Liver (tissue), 9 donors: ENCODE measurements around the gene PUS1. TPM values are rescaled to one million over a fixed set of nuclear protein-coding genes. Genes with fewer than 3 reads are reported as not detected.

ENCODE experiments used
- DNase-seq: peaks from one replicate; pipeline ENCODE4 v3.0.0-alpha.2; 2017; ENCODE audit warnings: low spot score
- H3K27ac ChIP-seq, 2 donors: one replicate each; pipeline ENCODE4 v1.7.0; 2013; ENCODE audit warnings: inconsistent platforms in 2 of 2, low read length in 2 of 2, control low read depth in 1 of 2, low read depth in 1 of 2, mild to moderate bottlenecking in 1 of 2
- H3K27me3 ChIP-seq, 4 donors: one replicate each; pipeline versions ENCODE4 v1.6.1 to v1.7.0; 2013; ENCODE audit warnings: low read length in 3 of 4, inconsistent platforms in 1 of 4, mild to moderate bottlenecking in 1 of 4, moderate library complexity in 1 of 4; ENCODE audit not compliant: control insufficient read depth in 4 of 4, insufficient read depth in 4 of 4
- H3K36me3 ChIP-seq, 4 donors: one replicate each; pipeline versions ENCODE4 v1.6.1 to v1.7.0; 2013; ENCODE audit warnings: low read length in 3 of 4, mild to moderate bottlenecking in 3 of 4, low read depth in 1 of 4, moderate library complexity in 1 of 4; ENCODE audit not compliant: control insufficient read depth in 4 of 4, insufficient read depth in 3 of 4
- H3K4me1 ChIP-seq, 4 donors: one replicate each; pipeline versions ENCODE4 v1.6.1 to v1.7.0; 2013; ENCODE audit warnings: low read length in 3 of 4, mild to moderate bottlenecking in 3 of 4, moderate library complexity in 1 of 4; ENCODE audit not compliant: control insufficient read depth in 4 of 4, insufficient read depth in 4 of 4
- H3K4me3 ChIP-seq, 3 donors: one replicate each; pipeline versions ENCODE4 v1.6.1 to v1.7.0; 2013; ENCODE audit warnings: low read length in 3 of 3, control low read depth in 1 of 3, low read depth in 1 of 3, mild to moderate bottlenecking in 1 of 3
- H3K9ac ChIP-seq, 2 donors: one replicate each; pipeline ENCODE4 v1.7.0; 2013; ENCODE audit warnings: low read length in 2 of 2, mild to moderate bottlenecking in 2 of 2, moderate library complexity in 2 of 2, control low read depth in 1 of 2, low read depth in 1 of 2
- H3K9me3 ChIP-seq, 4 donors: one replicate each; pipeline versions ENCODE4 v1.6.1 to v1.7.0; 2013; ENCODE audit warnings: low read length in 3 of 4; ENCODE audit not compliant: control insufficient read depth in 4 of 4
- ATF3 ChIP-seq: IDR thresholded peaks from 2 replicates; pipeline ENCODE4 v1.6.1; 2016; ENCODE audit warnings: antibody characterized with exemption
- EGR1 ChIP-seq, 2 donors: IDR thresholded peaks; 2 replicates each; pipeline ENCODE4 v1.6.1; 2016 to 2018; ENCODE audit warnings: antibody characterized with exemption in 2 of 2, low read depth in 2 of 2
- FOXA1 ChIP-seq: IDR thresholded peaks from 2 replicates; pipeline ENCODE4 v1.6.1; 2016; ENCODE audit warnings: antibody characterized with exemption
- FOXA2 ChIP-seq: IDR thresholded peaks from 2 replicates; pipeline ENCODE4 v1.6.1; 2016; ENCODE audit warnings: antibody characterized with exemption
- GABPA ChIP-seq, 2 donors: IDR thresholded peaks in 1 of 2; conservative IDR thresholded peaks in 1 of 2; 2 replicates each; pipeline ENCODE4 v1.6.1; 2016; ENCODE audit warnings: antibody characterized with exemption in 2 of 2, mild to moderate bottlenecking in 1 of 2, moderate library complexity in 1 of 2
- HNF4A ChIP-seq, 2 donors: conservative IDR thresholded peaks; 2 replicates each; pipeline ENCODE4 v1.6.1; 2016; ENCODE audit warnings: antibody characterized with exemption in 2 of 2, mild to moderate bottlenecking in 2 of 2
- HNF4G ChIP-seq: IDR thresholded peaks from 2 replicates; pipeline ENCODE4 v1.6.1; 2016; ENCODE audit warnings: antibody characterized with exemption
- JUND ChIP-seq, 2 donors: IDR thresholded peaks; 2 replicates each; pipeline ENCODE4 v1.6.1; 2016; ENCODE audit warnings: antibody characterized with exemption in 2 of 2
- NR2F2 ChIP-seq: IDR thresholded peaks from 2 replicates; pipeline ENCODE4 v1.6.1; 2016; ENCODE audit warnings: antibody characterized with exemption
- RAD21 ChIP-seq, 2 donors: IDR thresholded peaks; 2 replicates each; pipeline ENCODE4 v1.6.1; 2016; ENCODE audit warnings: antibody characterized with exemption in 2 of 2, mild to moderate bottlenecking in 2 of 2
- RXRA ChIP-seq, 2 donors: IDR thresholded peaks; 2 replicates each; pipeline ENCODE4 v1.6.1; 2017 to 2018; ENCODE audit warnings: antibody characterized with exemption in 2 of 2, mild to moderate bottlenecking in 1 of 2
- SP1 ChIP-seq: IDR thresholded peaks from 2 replicates; pipeline ENCODE4 v1.6.1; 2018; ENCODE audit warnings: antibody characterized with exemption, mild to moderate bottlenecking
- TAF1 ChIP-seq: conservative IDR thresholded peaks from 2 replicates; pipeline ENCODE4 v1.6.1; 2016; ENCODE audit warnings: antibody characterized with exemption, mild to moderate bottlenecking
- YY1 ChIP-seq: IDR thresholded peaks from 2 replicates; pipeline ENCODE4 v1.6.1; 2016; ENCODE audit warnings: antibody characterized with exemption, mild to moderate bottlenecking
- WGBS: extraction: QIAGEN DNeasy Blood & Tissue Kit; methylation state at CpG from one replicate; pipeline ENCODE4 v1.1.7; 2013; 5-methylcytosine and 5-hydroxymethylcytosine counted together
- polyA plus RNA-seq, 2 donors: library from polyadenylated mRNA; stranded (reverse) in 1 of 2; unstranded in 1 of 2; fragments of 200-250 nt in 1 of 2; fragments of >200 nt in 1 of 2; fragmentation: Nextera tagmentation in 1 of 2; extraction: Ambion mirVana in 1 of 2; gene quantifications; one replicate each; pipeline versions ENCODE4 v1.2.1 to v1.2.3, GENCODE V29; 2013 to 2015
- total RNA-seq, 2 donors: library from RNA; depleted of rRNA; stranded (reverse); fragments of >200 nt; gene quantifications; one replicate each; pipeline ENCODE4 v1.2.3, GENCODE V29; 2014
- TF ChIP-seq, protein P1 (sequence below): IDR thresholded peaks from 2 replicates; pipeline ENCODE4 v1.6.1; 2016; ENCODE audit warnings: antibody characterized with exemption
- TF ChIP-seq, protein P2 (sequence below): IDR thresholded peaks from 2 replicates; pipeline ENCODE4 v1.6.1; 2016; ENCODE audit warnings: antibody characterized with exemption
- TF ChIP-seq, protein P3 (sequence below): fragments of 150-350 bp; IDR thresholded peaks from 2 replicates; pipeline ENCODE4 v1.5.1; 2017; ENCODE audit warnings: improper control_type of control experiment, low read depth, low read length; ENCODE audit not compliant: missing input control
- donor health status: healthy.
- donor health status: healthy.
- donor health status: healthy.
- donor health status: healthy.
- donor health status: healthy.

PUS1 gene
- total and polyA plus RNA-seq, 4 donors: 6.1 to 24.4 (median 10.7) TPM

- DNase-seq: no peak
- Histone ChIP-seq H3K27ac (no peak overlapping the region), H3K4me1 (peaks cover 0 to 6% (median 0%) of the 10 kb centered on the region in 4 donors), H3K4me3 (no peak overlapping the region), H3K27me3 (no peaks in the 10 kb centered on the region), H3K36me3 (peaks cover 25 to 61% (median 31%) of the 10 kb centered on the region in 4 donors), H3K9ac (no peak overlapping the region), H3K9me3 (no peaks in the 10 kb centered on the region)
- TF ChIP-seq FOXA2 (no peak), TAF1 (no peak), GABPA (IDR thresholded peaks at IDR 0.05 in 1 of 2, conservative IDR thresholded peaks at IDR 0.05 in 1 of 2) (no peak), JUND (IDR thresholded peaks at IDR 0.05) (no peak), SP1 (no peak), ATF3 (no peak), HNF4G (no peak), FOXA1 (no peak), RAD21 (IDR thresholded peaks at IDR 0.05) (no peak), RXRA (IDR thresholded peaks at IDR 0.05) (no peak), HNF4A (conservative IDR thresholded peaks at IDR 0.05) (no peak), YY1 (no peak), NR2F2 (no peak), EGR1 (IDR thresholded peaks at IDR 0.05; ENCODE audit: low read depth in 2 of 2) (no peak)
- TF ChIP-seq, protein P1, sequence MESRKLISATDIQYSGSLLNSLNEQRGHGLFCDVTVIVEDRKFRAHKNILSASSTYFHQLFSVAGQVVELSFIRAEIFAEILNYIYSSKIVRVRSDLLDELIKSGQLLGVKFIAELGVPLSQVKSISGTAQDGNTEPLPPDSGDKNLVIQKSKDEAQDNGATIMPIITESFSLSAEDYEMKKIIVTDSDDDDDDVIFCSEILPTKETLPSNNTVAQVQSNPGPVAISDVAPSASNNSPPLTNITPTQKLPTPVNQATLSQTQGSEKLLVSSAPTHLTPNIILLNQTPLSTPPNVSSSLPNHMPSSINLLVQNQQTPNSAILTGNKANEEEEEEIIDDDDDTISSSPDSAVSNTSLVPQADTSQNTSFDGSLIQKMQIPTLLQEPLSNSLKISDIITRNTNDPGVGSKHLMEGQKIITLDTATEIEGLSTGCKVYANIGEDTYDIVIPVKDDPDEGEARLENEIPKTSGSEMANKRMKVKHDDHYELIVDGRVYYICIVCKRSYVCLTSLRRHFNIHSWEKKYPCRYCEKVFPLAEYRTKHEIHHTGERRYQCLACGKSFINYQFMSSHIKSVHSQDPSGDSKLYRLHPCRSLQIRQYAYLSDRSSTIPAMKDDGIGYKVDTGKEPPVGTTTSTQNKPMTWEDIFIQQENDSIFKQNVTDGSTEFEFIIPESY: no peak
- TF ChIP-seq, protein P2, sequence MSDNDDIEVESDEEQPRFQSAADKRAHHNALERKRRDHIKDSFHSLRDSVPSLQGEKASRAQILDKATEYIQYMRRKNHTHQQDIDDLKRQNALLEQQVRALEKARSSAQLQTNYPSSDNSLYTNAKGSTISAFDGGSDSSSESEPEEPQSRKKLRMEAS: no peak
- TF ChIP-seq, protein P3, sequence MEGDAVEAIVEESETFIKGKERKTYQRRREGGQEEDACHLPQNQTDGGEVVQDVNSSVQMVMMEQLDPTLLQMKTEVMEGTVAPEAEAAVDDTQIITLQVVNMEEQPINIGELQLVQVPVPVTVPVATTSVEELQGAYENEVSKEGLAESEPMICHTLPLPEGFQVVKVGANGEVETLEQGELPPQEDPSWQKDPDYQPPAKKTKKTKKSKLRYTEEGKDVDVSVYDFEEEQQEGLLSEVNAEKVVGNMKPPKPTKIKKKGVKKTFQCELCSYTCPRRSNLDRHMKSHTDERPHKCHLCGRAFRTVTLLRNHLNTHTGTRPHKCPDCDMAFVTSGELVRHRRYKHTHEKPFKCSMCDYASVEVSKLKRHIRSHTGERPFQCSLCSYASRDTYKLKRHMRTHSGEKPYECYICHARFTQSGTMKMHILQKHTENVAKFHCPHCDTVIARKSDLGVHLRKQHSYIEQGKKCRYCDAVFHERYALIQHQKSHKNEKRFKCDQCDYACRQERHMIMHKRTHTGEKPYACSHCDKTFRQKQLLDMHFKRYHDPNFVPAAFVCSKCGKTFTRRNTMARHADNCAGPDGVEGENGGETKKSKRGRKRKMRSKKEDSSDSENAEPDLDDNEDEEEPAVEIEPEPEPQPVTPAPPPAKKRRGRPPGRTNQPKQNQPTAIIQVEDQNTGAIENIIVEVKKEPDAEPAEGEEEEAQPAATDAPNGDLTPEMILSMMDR: no peak
- WGBS: 97% methylated on average over 96 of the region's 96 CpGs
Observed at GRCh38 chr12:131908092-131909080, 20.7 kb upstream of the PUS1 start.

- no peak overlapping the region for H3K9ac ChIP-seq
- no peak overlapping the region for H3K27ac ChIP-seq
- no peaks in the 10 kb centered on the region for H3K27me3 ChIP-seq
- no peak for TF ChIP-seq FOXA1
- no peak for TF ChIP-seq SP1
- no peak for TF ChIP-seq HNF4A (conservative IDR thresholded peaks at IDR 0.05)
- TF ChIP-seq FOXA2: no peak
- no peaks in the 10 kb centered on the region for H3K9me3 ChIP-seq
- H3K4me1 ChIP-seq: peaks cover 0 to 6% (median 0%) of the 10 kb centered on the region in 4 donors
- H3K36me3 ChIP-seq: peaks cover 29 to 64% (median 37%) of the 10 kb centered on the region in 4 donors
- WGBS: 95% methylated on average over 61 of the region's 61 CpGs
- DNase-seq: no peak
- no peak overlapping the region for H3K4me3 ChIP-seq
Observed at GRCh38 chr12:131909081-131909751, 19.9 kb upstream of the PUS1 start.
